ENCODE data around the gene CYBC1.

DNA sequence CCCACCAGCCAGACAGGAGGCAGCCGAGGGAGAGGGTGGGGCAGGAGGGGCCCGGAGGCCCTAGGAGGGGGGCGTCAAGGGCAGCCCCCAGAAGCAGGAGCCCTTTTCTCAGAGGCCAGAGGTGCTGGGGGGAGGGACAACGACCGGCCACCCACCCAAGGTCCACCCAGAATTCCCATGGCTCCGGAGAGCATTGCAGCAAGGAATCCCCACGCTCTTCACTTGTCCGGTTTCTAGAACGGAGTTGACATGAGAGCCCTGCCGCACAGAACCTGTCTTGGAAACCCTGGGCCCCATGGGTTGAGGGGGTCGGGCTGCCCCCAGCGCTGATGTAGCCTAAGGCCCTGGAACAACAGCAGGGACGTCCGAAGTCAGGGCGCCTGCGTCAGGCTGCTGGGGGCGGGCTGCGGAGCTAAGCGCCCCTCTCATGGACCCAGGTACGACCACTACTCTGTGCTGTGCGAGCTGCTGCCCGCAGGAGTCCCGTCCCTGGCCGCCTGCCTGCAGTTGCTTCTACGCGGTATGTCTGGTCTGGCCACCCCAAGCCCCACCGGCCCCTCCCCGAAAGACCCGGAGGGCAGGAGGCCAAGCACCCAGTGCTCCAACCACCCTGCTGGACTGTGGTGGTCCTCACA, 11.2 kb downstream of the CYBC1 start:
- no peak for TF ChIP-seq POLR2A (IDR thresholded peaks at IDR 0.05)
- TF ChIP-seq, protein P1, sequence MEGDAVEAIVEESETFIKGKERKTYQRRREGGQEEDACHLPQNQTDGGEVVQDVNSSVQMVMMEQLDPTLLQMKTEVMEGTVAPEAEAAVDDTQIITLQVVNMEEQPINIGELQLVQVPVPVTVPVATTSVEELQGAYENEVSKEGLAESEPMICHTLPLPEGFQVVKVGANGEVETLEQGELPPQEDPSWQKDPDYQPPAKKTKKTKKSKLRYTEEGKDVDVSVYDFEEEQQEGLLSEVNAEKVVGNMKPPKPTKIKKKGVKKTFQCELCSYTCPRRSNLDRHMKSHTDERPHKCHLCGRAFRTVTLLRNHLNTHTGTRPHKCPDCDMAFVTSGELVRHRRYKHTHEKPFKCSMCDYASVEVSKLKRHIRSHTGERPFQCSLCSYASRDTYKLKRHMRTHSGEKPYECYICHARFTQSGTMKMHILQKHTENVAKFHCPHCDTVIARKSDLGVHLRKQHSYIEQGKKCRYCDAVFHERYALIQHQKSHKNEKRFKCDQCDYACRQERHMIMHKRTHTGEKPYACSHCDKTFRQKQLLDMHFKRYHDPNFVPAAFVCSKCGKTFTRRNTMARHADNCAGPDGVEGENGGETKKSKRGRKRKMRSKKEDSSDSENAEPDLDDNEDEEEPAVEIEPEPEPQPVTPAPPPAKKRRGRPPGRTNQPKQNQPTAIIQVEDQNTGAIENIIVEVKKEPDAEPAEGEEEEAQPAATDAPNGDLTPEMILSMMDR (IDR thresholded peaks at IDR 0.05): no peak

All from testis (tissue), 2 donors.